GM18907 (cell line): Measurements from ENCODE around the gene NF2.

Experiments
- ATAC-seq: cut with Tn5 transposase; IDR thresholded peaks from one replicate; pipeline ENCODE4 v1.9.1; 2021; ENCODE audit warnings: mild to moderate bottlenecking, moderate library complexity; ENCODE audit not compliant: unreplicated experiment

Gene NF2

DNA sequence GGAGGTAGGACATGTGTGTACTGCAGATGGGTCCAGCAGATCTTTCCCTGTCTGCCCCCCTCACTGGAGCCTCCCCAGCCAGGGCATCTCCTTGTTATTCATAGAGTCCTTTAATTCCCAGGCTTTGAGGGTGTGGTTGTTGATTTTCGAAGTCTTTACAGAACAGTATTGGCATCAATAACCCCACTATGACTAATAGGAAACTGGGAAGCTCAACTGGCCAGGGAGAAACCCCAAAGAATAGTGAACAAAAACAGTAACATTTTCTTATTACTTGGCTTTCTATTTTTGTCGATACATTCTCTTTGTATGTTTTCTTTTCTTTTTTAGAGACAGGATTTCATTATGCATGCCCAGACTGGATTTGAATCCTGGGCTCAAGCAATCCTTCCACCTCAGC, 57.9 kb downstream of the NF2 start:
- ATAC-seq: no peak

DNA sequence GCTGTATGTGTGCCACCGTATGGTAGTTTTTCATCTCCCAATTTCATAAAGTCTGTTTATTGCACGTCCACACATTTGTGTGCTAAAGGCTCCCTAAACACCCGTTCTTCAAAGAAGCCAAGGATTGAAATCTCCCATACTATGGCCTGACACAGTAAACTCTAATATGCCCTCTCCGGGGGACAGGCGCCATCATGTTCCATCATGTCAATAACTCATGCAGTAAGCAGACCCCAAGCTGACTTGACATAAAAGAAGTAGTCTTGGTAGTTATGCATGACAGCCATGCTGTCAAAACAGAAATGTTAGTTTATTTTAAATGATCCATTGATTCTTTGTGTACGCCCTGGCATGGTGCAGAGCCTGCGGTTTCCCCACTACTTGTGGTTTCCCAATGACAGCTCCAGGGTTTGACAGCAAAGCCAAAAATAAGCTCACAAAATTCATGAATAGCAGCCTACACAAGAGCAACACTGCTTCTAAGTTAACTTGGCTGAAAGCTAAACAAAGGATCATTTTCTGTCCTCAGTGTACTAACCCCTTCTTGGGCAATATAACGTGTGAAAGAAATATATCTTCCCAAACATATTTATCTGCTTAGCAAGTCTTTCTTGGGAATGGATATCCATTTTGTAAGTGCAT, 59.9 kb downstream of the NF2 start:
- ATAC-seq: no peak

DNA sequence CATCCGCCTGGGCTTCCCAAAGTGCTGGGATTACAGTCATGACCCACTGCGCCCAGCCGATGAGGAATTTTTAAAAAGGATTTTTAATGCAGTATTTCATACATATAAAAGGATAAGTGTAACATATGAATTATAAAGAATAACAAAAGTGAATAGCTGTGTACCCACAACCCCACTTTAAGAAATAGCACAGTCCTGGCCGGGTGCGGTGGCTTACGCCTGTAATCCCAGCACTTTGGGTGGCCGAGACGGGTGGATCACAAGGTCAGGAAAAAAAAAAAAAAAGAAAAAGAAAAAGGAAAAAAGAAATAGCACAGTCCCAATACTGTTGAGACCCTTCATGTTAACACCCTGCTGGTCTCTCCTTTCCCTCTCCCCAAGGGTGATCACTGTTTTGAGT, 62.1 kb downstream of the NF2 start:
- ATAC-seq: no peak

DNA sequence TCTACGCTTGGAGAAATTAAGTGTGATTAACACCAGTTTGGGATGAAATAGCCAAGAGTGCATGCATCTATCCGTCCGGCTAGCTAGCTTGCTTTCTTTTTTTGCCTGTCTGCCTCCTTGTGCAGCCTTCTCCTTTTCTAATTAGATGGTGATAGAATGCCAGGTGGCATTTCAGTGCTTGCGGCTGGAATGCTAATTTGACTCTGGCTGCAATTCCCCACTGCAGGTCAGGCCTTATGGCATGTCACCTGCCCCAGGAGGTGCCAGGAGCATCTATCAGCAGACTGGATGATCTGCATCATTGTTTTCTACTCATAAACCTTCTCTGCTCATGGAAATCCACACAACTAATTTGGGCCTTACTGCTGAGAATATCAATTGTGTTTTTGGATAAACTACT, 65.2 kb downstream of the NF2 start:
- no peak for ATAC-seq

DNA sequence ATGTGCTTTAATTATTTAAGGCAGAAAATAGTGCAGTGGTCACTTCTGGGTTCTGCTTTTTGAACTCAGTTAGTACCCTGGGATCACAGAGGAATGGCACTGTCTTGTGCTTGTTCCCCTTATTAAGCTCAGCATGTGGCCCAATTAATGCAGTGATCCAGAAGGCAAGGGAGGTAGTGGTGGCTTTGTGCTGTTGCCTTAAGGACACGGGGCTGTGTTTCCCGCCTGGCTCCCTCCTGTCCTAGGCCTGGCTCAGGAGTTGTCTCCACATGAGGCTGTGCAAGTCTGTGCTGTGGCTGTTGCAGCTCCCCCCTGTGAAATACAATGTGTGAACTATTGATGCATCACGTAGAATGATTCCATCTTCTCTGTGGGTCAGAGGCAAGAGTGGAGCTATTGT, 67.2 kb downstream of the NF2 start:
- ATAC-seq: no peak

DNA sequence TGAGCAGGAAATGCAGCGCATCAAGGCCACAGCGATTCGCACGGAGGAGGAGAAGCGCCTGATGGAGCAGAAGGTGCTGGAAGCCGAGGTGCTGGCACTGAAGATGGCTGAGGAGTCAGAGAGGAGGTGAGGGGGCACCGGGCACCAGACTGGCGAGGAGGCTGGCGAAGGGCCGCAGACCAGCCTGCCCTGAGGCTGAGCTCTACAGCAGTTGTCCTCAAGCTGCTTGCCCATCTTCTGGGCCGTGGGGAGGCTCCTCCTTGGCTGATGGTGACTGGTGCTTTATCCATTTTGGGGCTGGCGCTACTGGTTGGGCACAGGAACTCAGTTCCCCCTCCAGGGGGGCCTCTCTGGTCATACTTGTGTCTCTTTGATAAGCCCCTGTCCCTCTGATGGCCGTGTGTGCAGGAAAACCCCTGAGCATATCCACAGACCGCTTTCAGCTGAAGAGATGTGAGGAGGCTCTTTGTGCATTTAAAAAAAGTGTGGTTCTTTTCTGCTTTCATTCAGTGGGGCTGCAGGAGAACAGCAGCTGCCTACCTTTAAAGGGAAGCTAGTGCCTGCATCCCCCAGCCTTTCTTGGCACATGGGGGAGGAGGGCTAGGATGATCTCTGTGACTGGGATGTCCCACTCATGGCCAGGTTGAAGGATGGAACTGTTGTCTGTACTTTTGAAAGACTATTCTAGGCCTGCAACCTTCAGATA, 70.1 kb downstream of the NF2 start:
- no peak for ATAC-seq

DNA sequence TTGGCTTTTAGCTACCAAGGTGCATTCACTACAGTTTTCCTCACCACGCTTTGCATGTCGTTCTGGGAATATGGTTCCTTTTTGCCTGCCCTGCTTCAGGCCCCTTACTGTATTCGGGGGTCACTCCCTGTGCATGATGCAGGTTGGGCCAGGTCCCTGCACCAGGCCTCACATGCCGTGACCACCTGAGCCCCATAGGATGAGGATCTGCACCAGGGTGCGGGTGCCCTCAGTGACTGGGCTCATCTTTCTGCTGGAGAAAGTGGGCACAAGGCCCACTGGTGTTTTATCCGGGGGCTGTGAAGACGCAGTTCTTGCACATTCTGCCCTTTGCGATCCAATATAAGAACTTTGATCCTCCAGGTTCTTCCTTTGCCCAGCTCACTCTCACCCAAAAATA, 70.7 kb downstream of the NF2 start:
- no peak for ATAC-seq

DNA sequence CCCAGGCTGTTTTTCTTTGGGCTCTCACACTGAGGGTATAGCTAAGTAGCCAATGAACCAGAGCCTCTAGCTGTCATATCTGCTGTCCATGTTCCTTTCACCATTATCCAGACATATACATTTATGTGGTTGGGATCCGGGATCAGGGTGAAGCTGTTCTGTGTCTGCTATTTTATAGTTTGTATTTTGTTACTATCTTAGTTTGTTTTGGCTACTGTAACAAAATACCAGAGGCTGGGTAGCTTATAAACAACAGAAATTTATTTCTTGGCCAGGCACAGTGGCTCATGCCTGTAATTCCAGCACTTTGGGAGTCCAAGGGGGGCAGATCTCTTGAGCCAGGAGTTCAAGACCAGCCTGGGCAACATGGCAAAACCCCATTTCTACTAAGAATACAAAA, 75.9 kb downstream of the NF2 start:
- no peak for ATAC-seq

DNA sequence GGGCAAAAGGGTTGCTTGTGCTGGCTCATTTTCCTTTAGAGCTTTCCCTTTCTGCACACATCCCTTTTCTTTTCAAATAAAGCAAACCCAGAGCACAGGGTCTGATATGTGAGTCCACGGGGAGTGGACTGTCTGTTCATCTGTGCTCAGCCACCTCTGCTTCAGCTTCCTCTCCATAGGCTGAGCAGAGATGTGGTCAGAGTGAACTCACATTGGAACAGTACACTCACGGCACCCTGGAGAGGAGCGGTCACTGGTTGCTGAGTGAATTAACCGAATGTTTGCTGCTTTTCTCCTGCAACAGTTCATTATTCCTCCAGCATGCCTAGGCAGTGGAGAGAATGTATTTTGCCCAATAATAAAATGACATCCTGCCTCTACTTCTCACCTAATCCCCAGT, 80.1 kb downstream of the NF2 start:
- no peak for ATAC-seq

DNA sequence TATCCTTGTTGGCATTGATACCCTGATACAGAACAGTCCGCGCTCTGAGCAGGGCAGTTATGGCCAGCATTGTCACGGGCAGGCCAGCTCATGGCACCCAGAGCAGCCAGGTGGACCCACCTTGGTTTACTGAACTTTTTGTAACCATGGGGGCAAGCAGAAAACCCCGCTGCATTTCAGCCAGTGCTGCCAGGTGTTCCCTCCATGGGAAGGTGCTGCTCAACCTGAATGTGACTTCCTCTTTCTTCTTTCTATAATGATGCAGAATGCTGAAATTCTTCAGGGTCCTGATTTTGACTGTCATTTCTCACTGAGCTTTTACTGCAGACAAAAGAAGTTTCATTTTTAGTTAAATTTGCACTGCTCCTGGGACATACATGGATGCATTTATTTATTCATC, 80.8 kb downstream of the NF2 start:
- no peak for ATAC-seq

DNA sequence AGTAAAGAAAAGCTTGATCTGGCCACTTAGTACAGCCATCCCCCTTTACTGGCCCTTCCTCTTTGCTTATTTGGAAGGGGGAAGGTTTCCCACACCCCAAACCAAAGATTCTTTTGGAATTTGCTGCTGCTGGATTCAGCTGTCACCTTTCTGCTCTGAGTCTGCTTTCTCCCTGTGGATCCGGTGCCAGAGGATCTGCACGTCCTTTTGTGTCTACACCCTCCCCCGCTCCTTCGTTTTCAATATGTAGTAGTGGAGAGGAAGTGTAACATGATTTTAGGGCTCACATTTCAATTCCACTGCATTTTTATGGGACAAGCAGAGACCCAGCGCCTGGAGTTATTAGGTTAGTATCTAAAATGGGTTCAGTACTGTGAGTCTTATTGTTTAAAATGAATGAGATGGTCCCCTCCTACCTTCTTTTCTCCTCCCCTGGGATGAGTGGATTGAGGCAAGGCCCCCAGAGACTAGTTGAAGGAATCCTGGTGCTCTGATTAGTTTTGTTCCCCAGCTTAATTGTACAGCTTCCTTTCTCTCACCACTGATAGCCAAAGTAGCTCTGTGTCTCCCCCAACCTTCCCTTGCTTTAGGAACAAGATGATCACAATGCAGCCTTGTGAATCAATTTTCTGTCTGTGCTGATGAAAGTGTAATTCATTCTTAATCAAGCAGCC, 85.9 kb downstream of the NF2 start:
- ATAC-seq: no peak

DNA sequence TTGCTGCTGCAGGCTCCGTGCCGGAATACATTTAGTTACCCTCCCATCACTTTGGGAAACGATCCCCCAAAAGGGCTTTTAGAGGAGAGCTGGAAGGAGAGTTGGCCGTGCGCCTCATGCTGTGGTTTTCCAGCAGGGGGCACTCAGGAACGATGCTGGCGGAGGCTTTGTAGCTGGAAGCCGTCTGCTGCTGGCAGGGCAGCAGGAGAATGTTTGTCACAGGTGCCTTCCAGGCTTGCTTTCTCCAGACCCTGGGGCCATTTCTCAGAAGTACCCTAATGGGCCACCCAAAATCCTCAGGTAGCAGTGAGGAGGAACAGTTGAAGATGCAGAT, 86.4 kb downstream of the NF2 start:
- no peak for ATAC-seq

DNA sequence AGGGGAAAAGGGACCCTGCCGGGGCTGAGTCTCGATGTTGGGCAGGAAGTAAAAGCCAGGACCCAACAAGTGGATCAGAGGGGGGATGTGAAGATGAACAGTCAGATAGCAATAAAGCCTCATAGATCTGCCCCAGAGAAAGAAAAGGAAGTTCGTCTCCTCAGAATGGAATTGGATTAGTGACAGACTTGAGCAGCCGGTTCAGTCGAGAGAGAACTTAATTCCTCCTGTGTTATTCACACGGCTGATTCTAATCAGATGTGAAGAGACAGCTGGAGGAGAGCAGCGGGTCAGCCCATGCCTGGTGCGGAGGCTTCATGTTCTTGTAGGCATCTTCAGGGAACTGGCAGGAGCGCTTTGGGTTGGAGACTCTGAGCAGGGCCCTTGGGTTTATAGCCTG, 87.0 kb downstream of the NF2 start:
- no peak for ATAC-seq

DNA sequence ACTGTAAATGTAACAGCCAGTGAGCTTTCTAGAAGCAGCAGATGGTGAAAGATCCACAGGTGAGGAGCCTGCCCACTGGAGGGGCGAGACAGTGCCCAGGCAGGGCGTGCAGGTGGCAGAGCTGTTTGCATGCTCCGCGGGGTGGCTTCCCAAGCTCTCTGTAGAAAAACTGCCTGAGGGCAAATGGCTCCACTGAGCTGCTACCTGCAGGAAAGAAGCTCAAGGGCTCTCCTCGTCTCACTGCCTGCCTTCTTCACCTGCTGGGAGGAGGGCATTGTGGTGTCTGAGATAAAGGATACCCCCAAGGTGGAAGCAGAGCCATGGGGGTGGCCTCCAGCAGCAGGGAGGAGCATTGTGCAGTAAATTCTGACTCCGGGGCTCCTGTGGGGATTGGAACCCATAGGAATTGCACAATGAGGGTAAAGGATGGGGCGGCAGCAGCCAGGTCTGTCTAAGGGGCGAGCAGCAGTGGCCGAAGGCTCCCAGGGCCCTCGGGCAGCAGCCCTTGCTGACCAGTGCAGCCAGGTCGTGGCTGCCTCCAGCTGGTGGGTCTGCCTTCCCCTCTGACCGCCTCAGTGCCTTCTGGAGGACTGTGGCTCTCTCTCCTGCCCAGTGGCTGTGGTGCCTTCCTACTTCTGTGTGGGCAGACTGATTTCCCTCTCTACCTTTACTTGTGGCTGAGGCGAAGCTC, 88.3 kb downstream of the NF2 start:
- ATAC-seq: no peak

DNA sequence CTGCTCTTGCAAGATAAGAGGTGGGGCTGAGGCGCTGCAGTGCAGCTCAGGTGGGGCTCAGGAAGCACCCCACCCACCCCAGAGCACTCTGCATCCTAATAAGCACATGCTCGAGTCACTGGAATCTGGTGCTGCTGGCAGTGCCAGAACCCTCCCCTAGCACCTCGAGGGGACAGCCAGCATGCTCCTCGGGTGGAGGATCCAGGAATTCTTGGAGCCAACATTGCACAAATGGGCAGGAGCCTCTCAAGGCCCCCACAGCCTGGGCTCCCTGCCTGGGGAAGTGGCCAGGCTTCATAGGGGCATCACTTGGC, 88.9 kb downstream of the NF2 start:
- ATAC-seq: no peak

DNA sequence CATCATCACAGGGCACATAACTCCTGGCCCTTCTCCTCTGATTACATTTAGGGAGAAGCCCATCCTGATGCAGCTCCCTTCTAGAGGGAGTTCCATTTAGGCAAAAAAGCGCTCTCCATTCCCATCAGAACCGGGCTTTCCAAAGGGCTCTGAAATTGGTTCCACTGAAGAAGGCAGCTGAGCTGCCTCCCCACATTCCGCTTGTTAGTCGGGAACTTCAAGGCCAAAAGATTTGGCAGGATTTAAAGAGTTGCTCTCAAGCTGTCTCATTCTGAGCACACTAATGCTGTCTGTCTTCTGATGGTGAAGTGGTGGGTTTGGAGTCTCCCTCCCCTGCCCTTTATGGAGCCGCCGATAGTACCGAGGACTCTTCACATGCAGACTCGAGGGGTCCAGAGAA, 89.7 kb downstream of the NF2 start:
- ATAC-seq: no peak

DNA sequence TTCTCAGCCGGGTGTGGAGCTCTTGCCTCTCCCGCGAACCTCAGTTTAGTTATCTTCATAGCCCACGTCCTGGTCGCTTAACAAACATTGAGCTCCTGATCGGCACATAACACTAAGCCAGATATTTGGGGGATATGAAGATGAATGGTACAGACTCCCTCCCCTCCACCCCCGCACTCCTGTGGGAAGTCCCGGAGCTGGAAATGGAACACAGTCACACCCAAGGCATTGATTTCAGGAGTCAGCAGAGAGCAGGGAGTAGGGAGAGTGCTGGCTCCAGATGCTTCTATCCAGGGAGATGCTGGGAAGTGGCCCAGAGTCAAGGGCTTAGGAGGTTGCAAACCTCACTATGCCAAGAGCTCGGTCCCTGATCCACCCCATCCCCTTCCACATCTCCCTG, 90.2 kb downstream of the NF2 start:
- no peak for ATAC-seq

DNA sequence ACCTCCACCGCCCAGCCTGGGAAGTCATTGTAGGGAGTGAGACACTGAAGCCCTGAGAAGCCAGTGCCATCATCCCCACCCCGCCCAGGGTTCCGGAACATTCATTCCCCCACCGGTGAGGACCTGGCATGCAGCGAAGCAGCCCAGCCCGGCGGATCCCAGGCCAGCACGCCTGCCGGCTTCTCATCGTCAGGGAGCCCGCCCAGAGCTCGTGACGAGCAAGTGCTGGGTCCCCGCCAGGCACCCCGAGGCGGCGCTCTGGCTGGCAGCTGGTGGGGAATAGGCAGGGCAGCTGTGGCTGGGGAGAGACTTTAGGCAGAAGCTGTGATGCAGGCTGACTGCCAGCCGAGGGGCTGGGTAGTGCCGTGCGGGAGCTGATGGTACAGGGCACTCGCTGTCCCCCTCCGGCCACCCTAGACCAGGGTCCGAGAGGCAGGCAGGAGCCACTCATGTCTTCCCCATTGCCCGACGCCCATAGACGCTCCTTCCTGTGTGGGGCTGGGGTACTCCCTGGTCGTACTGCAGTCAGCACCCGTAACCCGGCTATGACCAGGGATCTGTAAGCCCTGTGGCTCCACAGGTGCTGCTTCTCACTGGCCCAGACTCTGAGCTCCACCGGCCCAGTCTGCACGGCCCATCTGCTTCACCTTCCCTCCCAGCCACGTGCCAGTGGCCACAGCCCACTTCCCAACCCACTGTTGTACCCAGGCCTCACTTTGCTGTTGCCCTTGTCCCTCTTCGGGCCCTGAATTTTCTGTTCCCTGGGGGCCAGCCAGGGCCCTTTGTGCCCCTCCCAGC, 91.9 kb downstream of the NF2 start:
- no peak for ATAC-seq

DNA sequence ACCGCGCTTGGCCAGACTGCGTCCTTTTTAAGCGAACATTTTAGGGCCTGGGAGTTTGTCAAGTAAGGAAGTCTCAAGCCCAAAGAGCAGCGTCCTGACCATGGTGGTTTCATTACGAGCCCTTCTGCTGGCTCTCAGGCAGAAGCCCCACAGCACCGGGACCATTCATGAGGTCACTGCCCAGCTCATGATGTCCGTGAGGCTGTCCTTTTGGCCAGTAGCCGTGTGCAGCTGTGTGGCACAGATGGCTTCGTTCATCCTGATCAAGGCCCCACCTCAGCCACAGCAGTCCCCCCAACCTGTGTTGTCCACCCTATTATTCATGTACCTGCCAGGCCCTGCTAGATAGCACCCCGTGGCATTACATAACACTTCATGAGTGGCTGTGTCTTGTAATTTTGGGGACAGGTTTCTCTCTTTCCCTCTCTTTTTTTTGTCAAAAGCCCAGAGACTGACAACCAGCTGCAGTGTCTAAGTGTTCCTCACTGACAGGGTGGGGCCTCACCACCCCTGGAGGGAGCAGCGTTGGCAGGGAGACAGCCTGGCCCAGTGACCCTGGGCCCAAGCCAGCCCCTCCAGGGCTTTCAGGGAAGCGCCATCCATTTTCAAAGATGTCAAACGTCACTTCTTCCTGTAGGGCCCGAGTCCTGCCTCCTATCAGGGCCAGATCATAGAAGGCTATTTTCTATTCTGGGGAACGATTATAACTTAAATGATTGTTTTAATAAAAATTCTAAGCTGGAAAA, 94.6 kb downstream of the NF2 start:
- no peak for ATAC-seq

DNA sequence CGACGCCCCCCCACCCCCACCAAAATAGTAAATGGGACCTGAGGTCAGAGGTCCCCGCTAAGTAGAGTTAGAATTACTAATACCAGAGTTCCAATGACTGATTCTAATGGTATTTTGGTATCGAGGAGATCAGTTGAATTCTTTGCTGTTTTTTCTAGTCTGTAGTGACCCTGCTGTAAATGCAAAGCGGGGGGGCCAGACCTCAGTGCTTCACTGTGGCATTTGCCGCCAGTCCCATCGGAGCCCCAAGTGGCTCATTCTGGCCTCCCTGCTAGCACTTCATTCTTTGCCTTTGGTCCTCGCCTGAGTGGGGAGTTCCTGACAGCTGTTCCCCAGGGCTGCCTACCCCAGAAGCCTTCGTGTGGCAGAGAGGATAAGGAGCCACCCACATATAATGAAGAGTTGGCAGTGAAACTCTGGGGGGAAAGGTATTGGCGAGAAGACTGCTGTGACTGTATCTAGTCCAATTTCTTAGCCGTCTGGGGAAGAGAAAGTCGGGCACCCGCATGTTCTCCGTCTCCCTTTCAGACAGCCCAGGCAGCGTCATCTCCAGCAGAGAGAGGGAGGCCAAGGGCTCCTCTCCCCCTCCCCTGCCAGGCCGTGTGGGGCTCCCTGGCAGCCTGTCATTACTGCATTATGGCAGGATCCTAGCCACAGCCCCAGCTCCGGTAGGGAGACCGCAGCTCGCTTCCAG, 96.9 kb downstream of the NF2 start:
- ATAC-seq: no peak
